Subcutaneous adipose tissue (tissue), 4 donors: Measurements from ENCODE around the gene DNAAF9. TPM values are rescaled to one million over a fixed set of nuclear protein-coding genes. Genes with fewer than 3 reads are reported as not detected.

ENCODE experiments used
- CTCF ChIP-seq: fragments of 450-650 bp; IDR thresholded peaks from one replicate; pipeline ENCODE4 v1.5.1; 2016; ENCODE audit warnings: low read depth, mild to moderate bottlenecking, control low read depth, antibody characterized with exemption, moderate library complexity
- total RNA-seq, 4 donors: library from RNA; depleted of rRNA; stranded (reverse); fragments of >200 nt; gene quantifications; one replicate each; pipeline ENCODE4 v1.1.0, GENCODE V29; 2016

DNAAF9 gene
- 10 to 100 TPM; 26.6 to 39.4 (median 33.3) TPM for total RNA-seq

- no peak for TF ChIP-seq CTCF
Measured at GRCh38 chr20:3407040-3407770, at the start of gene DNAAF9. DNAAF9 (minus strand) TSS chr20:3407669; CDS start chr20:3407557, 112 bp downstream.

GRCh38 chr20:3456648-3457047 lies 49.2 kb upstream of the DNAAF9 start:
- TF ChIP-seq CTCF: no peak

- no peak for TF ChIP-seq CTCF
Measured at GRCh38 chr20:3454831-3455230, 47.4 kb upstream of the DNAAF9 start.

GRCh38 chr20:3452690-3453089 lies 45.2 kb upstream of the DNAAF9 start:
- no peak for TF ChIP-seq CTCF

GRCh38 chr20:3452136-3452535 lies 44.7 kb upstream of the DNAAF9 start:
- no peak for TF ChIP-seq CTCF

GRCh38 chr20:3449319-3449718 lies 41.9 kb upstream of the DNAAF9 start:
- TF ChIP-seq CTCF: no peak

GRCh38 chr20:3447321-3447720 lies 39.9 kb upstream of the DNAAF9 start:
- no peak for TF ChIP-seq CTCF
